H1 (cell line): ENCODE data around the gene RARA. TPM values are rescaled to one million over a fixed set of nuclear protein-coding genes. Genes with fewer than 3 reads are reported as not detected.

Source experiments
- CTCF ChIA-PET: fragments of 300-600 bp; sonication (Branson Sonifier 250); formaldehyde crosslinking; loops from one replicate; lab custom pipeline; 2021; ENCODE audit not compliant: partially characterized antibody; lab: Charles Lee
- POLR2A ChIA-PET: fragments of 300-600 bp; sonication (Branson Sonifier 250); formaldehyde crosslinking; loops from one replicate; lab custom pipeline; 2021; ENCODE audit warnings: inconsistent platforms; ENCODE audit not compliant: partially characterized antibody; lab: Charles Lee
- DNase-seq, 2 experiments: peaks; one replicate each; pipeline versions ENCODE4 v3.0.0 to v3.0.0-alpha.2; 2010 to 2022; ENCODE audit warnings: low spot score in 2 of 2, low read depth in 1 of 2, mixed read lengths in 1 of 2
- FAIRE-seq: peaks from 2 replicates; lab custom pipeline; 2011; peaks lifted over from hg19 to GRCh38; lab: Jason Lieb, UNC
- H2AFZ ChIP-seq: 2 replicates; pipeline ENCODE4 v1.8.1; 2012; ENCODE audit warnings: low read length, inconsistent platforms
- H2AK5ac ChIP-seq: 2 replicates; pipeline ENCODE4 v1.6.1; 2013; ENCODE audit warnings: low read depth, low read length
- H2BK120ac ChIP-seq: replicated peaks from 2 replicates; pipeline ENCODE3; 2013; ENCODE audit warnings: low read depth, low read length, inconsistent platforms
- H2BK12ac ChIP-seq: 2 replicates; pipeline ENCODE4 v1.6.1; 2013; ENCODE audit warnings: low read depth, low read length
- H2BK15ac ChIP-seq: 2 replicates; pipeline ENCODE4 v1.6.1; 2013; ENCODE audit warnings: low read length
- H2BK20ac ChIP-seq: 2 replicates; pipeline ENCODE4 v1.6.1; 2013; ENCODE audit warnings: low read length
- H2BK5ac ChIP-seq: 2 replicates; pipeline ENCODE4 v1.6.1; 2013; ENCODE audit warnings: low read depth, low read length
- H3K14ac ChIP-seq: 2 replicates; pipeline ENCODE4 v1.6.1; 2013; ENCODE audit warnings: inconsistent platforms; ENCODE audit not compliant: insufficient read length
- H3K18ac ChIP-seq: 2 replicates; pipeline ENCODE4 v1.6.1; 2013; ENCODE audit warnings: low read length; ENCODE audit errors: extremely low read depth
- H3K23ac ChIP-seq: 2 replicates; pipeline ENCODE4 v1.6.1; 2013; ENCODE audit warnings: inconsistent platforms; ENCODE audit not compliant: insufficient read length
- H3K23me2 ChIP-seq: 2 replicates; pipeline ENCODE4 v1.6.1; 2013; ENCODE audit warnings: low read depth, low read length
- H3K27ac ChIP-seq: 2 replicates; pipeline ENCODE4 v1.6.1; 2011; ENCODE audit warnings: low read depth, low read length, inconsistent platforms
- H3K27me3 ChIP-seq, 4 experiments: replicated peaks in 1 of 4; 1 replicate in 1 of 4; 2 replicates in 3 of 4; pipeline versions ENCODE4 v1.6.1 to v1.8.1; 2011 to 2013; ENCODE audit warnings: low read length in 3 of 4, mild to moderate bottlenecking in 3 of 4, inconsistent platforms in 2 of 4, mixed read lengths in 2 of 4, moderate library complexity in 1 of 4; ENCODE audit not compliant: control insufficient read depth in 3 of 4, insufficient read depth in 3 of 4; ENCODE audit errors: extremely low read depth in 1 of 4
- H3K36me3 ChIP-seq, 4 experiments: 2 replicates each; pipeline versions ENCODE4 v1.6.1 to v1.8.1; 2011 to 2013; ENCODE audit warnings: mild to moderate bottlenecking in 4 of 4, low read length in 3 of 4, moderate library complexity in 2 of 4, control low read depth in 1 of 4, inconsistent platforms in 1 of 4; ENCODE audit not compliant: insufficient read depth in 4 of 4, control insufficient read depth in 2 of 4
- H3K4ac ChIP-seq: replicated peaks from 2 replicates; pipeline ENCODE3; 2013; ENCODE audit warnings: low read length, low read depth, mixed read lengths, inconsistent platforms; ENCODE audit not compliant: insufficient read length
- H3K4me1 ChIP-seq, 4 experiments: replicated peaks in 1 of 4; 1 replicate in 1 of 4; 2 replicates in 3 of 4; pipeline versions ENCODE4 v1.6.1 to v1.8.1; 2011 to 2013; ENCODE audit warnings: low read length in 3 of 4, inconsistent platforms in 2 of 4, mixed read lengths in 1 of 4; ENCODE audit not compliant: insufficient read depth in 4 of 4, control insufficient read depth in 3 of 4
- H3K4me2 ChIP-seq, 2 experiments: 2 replicates each; pipeline versions ENCODE4 v1.6.1 to v1.8.1; 2011 to 2013; ENCODE audit warnings: low read depth in 2 of 2, low read length in 2 of 2, control low read depth in 1 of 2, inconsistent platforms in 1 of 2, mild to moderate bottlenecking in 1 of 2; ENCODE audit not compliant: insufficient read depth in 1 of 2
- H3K4me3 ChIP-seq, 4 experiments: fragments of 200-600, 300-600 bp in 1 of 4; sonication (generic), shearing (Covaris generic), sonication (Bioruptor Twin) in 1 of 4; 2 replicates each; pipeline versions ENCODE4 v1.5.1 to v1.8.1; 2011 to 2016; ENCODE audit warnings: low read length in 4 of 4, low read depth in 3 of 4, control low read depth in 2 of 4, inconsistent platforms in 2 of 4, mild to moderate bottlenecking in 2 of 4, mixed read lengths in 1 of 4, moderate library complexity in 1 of 4; ENCODE audit not compliant: insufficient read depth in 2 of 4; ENCODE audit errors: extremely low read depth in 1 of 4
- H3K56ac ChIP-seq: replicated peaks from 2 replicates; pipeline ENCODE3; 2013; ENCODE audit warnings: low read depth, mild to moderate bottlenecking, mixed read lengths, low read length, inconsistent platforms; ENCODE audit not compliant: insufficient read length
- H3K79me1 ChIP-seq: 2 replicates; pipeline ENCODE4 v1.6.1; 2013; ENCODE audit warnings: low read depth, low read length, control low read depth
- H3K79me2 ChIP-seq, 2 experiments: 2 replicates each; pipeline versions ENCODE4 v1.6.1 to v1.8.1; 2012 to 2013; ENCODE audit warnings: low read length in 2 of 2, mild to moderate bottlenecking in 2 of 2, inconsistent platforms in 1 of 2; ENCODE audit not compliant: insufficient read depth in 2 of 2, control insufficient read depth in 1 of 2
- H3K9ac ChIP-seq, 4 experiments: replicated peaks in 1 of 4; 1 replicate in 1 of 4; 2 replicates in 3 of 4; pipeline versions ENCODE4 v1.6.1 to v1.8.1; 2011 to 2013; ENCODE audit warnings: low read depth in 3 of 4, low read length in 3 of 4, control low read depth in 2 of 4, mild to moderate bottlenecking in 2 of 4, moderate library complexity in 2 of 4, inconsistent platforms in 1 of 4; ENCODE audit errors: extremely low read depth in 1 of 4
- H3K9me3 ChIP-seq, 2 experiments: 2 replicates each; pipeline versions ENCODE4 v1.6.1 to v1.8.1; 2012 to 2013; ENCODE audit warnings: mild to moderate bottlenecking in 2 of 2, moderate library complexity in 2 of 2, control low read depth in 1 of 2, inconsistent platforms in 1 of 2, low read depth in 1 of 2, low read length in 1 of 2, mixed read lengths in 1 of 2; ENCODE audit not compliant: insufficient read depth in 2 of 2
- H4K20me1 ChIP-seq, 2 experiments: replicated peaks in 1 of 2; 2 replicates each; pipeline versions ENCODE3 to v1.8.1; 2011 to 2013; ENCODE audit warnings: inconsistent platforms in 2 of 2, low read length in 2 of 2, mild to moderate bottlenecking in 1 of 2; ENCODE audit not compliant: insufficient read depth in 2 of 2, control insufficient read depth in 1 of 2
- H4K5ac ChIP-seq: 2 replicates; pipeline ENCODE4 v1.6.1; 2013; ENCODE audit warnings: low read length, low read depth, mixed read lengths, inconsistent platforms; ENCODE audit not compliant: insufficient read length
- H4K8ac ChIP-seq: 2 replicates; pipeline ENCODE4 v1.8.0; 2013; ENCODE audit warnings: mild to moderate bottlenecking, moderate library complexity, low read length, inconsistent platforms; ENCODE audit not compliant: insufficient read depth; ENCODE audit errors: extremely low read depth
- H4K91ac ChIP-seq: replicated peaks from 2 replicates; pipeline ENCODE3; 2013; ENCODE audit warnings: low read length, mixed read lengths, inconsistent platforms; ENCODE audit not compliant: insufficient read length
- BCL11A ChIP-seq, 2 experiments: IDR thresholded peaks; one replicate each; pipeline ENCODE4 v1.6.1; 2011; ENCODE audit warnings: low read depth in 2 of 2, low read length in 2 of 2, mild to moderate bottlenecking in 2 of 2
- CREB1 ChIP-seq: IDR thresholded peaks from 2 replicates; pipeline ENCODE4 v1.6.1; 2012; ENCODE audit warnings: inconsistent platforms
- E2F6 ChIP-seq: IDR thresholded peaks from 2 replicates; pipeline ENCODE4 v1.6.1; 2012; ENCODE audit warnings: inconsistent platforms
- GABPA ChIP-seq: IDR thresholded peaks from 2 replicates; pipeline ENCODE4 v1.6.1; 2011; ENCODE audit warnings: mild to moderate bottlenecking, low read length, moderate library complexity, borderline replicate concordance; ENCODE audit not compliant: insufficient read depth
- HDAC2 ChIP-seq, 2 experiments: fragments of 300-600 bp in 1 of 2; sonication (generic) in 1 of 2; IDR thresholded peaks; 2 replicates each; pipeline ENCODE4 v1.6.1; 2011 to 2012; ENCODE audit warnings: low read depth in 2 of 2, low read length in 2 of 2, mild to moderate bottlenecking in 2 of 2, moderate library complexity in 2 of 2, borderline replicate concordance in 1 of 2, inconsistent platforms in 1 of 2
- RBBP5 ChIP-seq: IDR thresholded peaks from 2 replicates; pipeline ENCODE4 v1.7.1; 2012; ENCODE audit warnings: low read depth, mild to moderate bottlenecking, inconsistent platforms, low read length, moderate library complexity, borderline replicate concordance
- SRF ChIP-seq: IDR thresholded peaks from 2 replicates; pipeline ENCODE4 v1.6.1; 2011; ENCODE audit warnings: mild to moderate bottlenecking, low read depth, low read length, moderate library complexity
- YY1 ChIP-seq: IDR thresholded peaks from 2 replicates; pipeline ENCODE4 v1.6.1; 2011; ENCODE audit warnings: low read depth, mild to moderate bottlenecking, low read length
- WGBS, 2 experiments: shearing (Covaris generic) in 1 of 2; methylation state at CpG; one replicate each; pipeline versions ENCODE4 v1.1.6 to v1.1.7; 2013 to 2015; ENCODE audit warnings: low lambda C conversion rate in 2 of 2, mixed read lengths in 2 of 2, inconsistent platforms in 1 of 2, low coverage in 1 of 2, missing lambda C conversion rate in 1 of 2; ENCODE audit not compliant: insufficient replicate concordance in 2 of 2, insufficient coverage in 1 of 2, insufficient read length in 1 of 2; ENCODE audit errors: extremely low coverage in 1 of 2, missing lambda C conversion rate in 1 of 2; 5-methylcytosine and 5-hydroxymethylcytosine counted together
- polyA plus RNA-seq, 7 experiments: library from polyadenylated mRNA; depleted of rRNA in 3 of 7; stranded (reverse) in 5 of 7; unstranded in 2 of 7; fragments of >200 nt in 5 of 7; fragments of 200-250 nt in 2 of 7; gene quantifications; 1 replicate in 5 of 7; 2 replicates in 1 of 7; 4 replicates in 1 of 7; pipeline versions ENCODE4 v1.2.1 to v1.2.3, GENCODE V29; 2011 to 2013; ENCODE audit warnings: missing spikeins in 2 of 7, mixed read lengths in 2 of 7
- total RNA-seq: library from RNA; stranded (reverse); fragmentation: NEBNext Ultra II Directional; extraction: Animal tissue kit (Norgen Biotek cat#: 25700); gene quantifications from 2 replicates; pipeline ENCODE4 v1.2.1, GENCODE V29; 2021

RARA gene
- total and polyA plus RNA-seq, 2 of the 8 experiments (the other 6 are each of a cell fraction or from before 2014, with no cell fraction given) = 4.4 to 16.5 TPM

- no peak overlapping the region for H4K5ac ChIP-seq
- TF ChIP-seq SRF (no peak), E2F6 (peak; percentile 32; the same call in 1 of the 2 replicates), HDAC2 (IDR thresholded peaks at IDR 0.05; ENCODE audit: borderline replicate concordance in 1 of 2, low read depth in 2 of 2, low read length in 2 of 2) (no peak), YY1 (no peak), RBBP5 (no peak), GABPA (no peak), CREB1 (no peak), BCL11A (IDR thresholded peaks at IDR 0.05; ENCODE audit: low read depth in 2 of 2, low read length in 2 of 2) (no peak)
- TF ChIP-seq, all 59 proteins: peak for 1
- Histone ChIP-seq H3K36me3 (no peaks in the 10 kb centered on the region), H4K20me1 (peaks cover 20 to 35% of the 10 kb centered on the region in 2 experiments), H3K4me1 (peaks cover 0 to 32% (median 21%) of the 10 kb centered on the region in 4 experiments; a peak in 6 of 7 replicates), H3K4ac (no peak overlapping the region), H2AK5ac (no peak overlapping the region), H3K27me3 (peaks cover 0 to 28% (median 15%) of the 10 kb centered on the region in 4 experiments; a peak in 5 of 7 replicates), H2BK15ac (no peak overlapping the region), H3K9ac (no peak overlapping the region), H4K91ac (no peak overlapping the region), H3K79me1 (peaks cover 17% of the 10 kb centered on the region), H3K27ac (no peak overlapping the region), H2BK120ac (no peak overlapping the region), H3K9me3 (no peaks in the 10 kb centered on the region), H2BK5ac (0 out of 2 replicates have a peak overlapping the region, but pooled peaks have one; percentile 44), H4K8ac (no peak overlapping the region), H3K18ac (no peak overlapping the region), H3K79me2 (peaks cover 0 to 20% of the 10 kb centered on the region in 2 experiments; a peak in 2 of 4 replicates), H3K4me2 (no peak overlapping the region), H2BK12ac (0 out of 2 replicates have a peak overlapping the region, but pooled peaks have one; percentile 17), H2AFZ (no peak overlapping the region), H3K4me3 (no peak overlapping the region), H2BK20ac (no peak overlapping the region), H3K56ac (no peak overlapping the region), H3K14ac (no peak overlapping the region), H3K23ac (no peak overlapping the region), H3K23me2 (peaks cover 18% of the 10 kb centered on the region)
- ChIA-PET POLR2A (interaction anchor here (0.9 to 30.6 kb wide), 3 partner anchors 13 to 25 kb away, joined by 3 to 540 read pairs (median 3); partner anchors contain the start of genes CDC6 and RARA), CTCF (interaction anchor here (1.5 to 39.2 kb wide), 4 partner anchors 11 to 32 kb away, joined by 5 to 1198 read pairs (median 6); partner anchors contain the start of genes GJD3 and RARA)
- WGBS, 2 experiments = 80% methylated on average over 11 of the region's 19 CpGs; no CpG with 5 or more reads in 1 of the 2 experiments
- FAIRE-seq (no peak), DNase-seq (no peak)
These were observed 12.0 kb downstream of the RARA start for GRCh38 chr17:40320756-40321523.
